Uterus (tissue), 2 donors: ENCODE data around the gene CEP85L.

Source experiments
- CTCF ChIP-seq, 4 experiments: fragments of 200-600 bp in 2 of 4; fragments of 450-650 bp in 2 of 4; sonication (generic) in 2 of 4; IDR thresholded peaks; one replicate each; pipeline ENCODE4 v1.5.1; 2016 to 2019; ENCODE audit warnings: antibody characterized with exemption in 4 of 4, mild to moderate bottlenecking in 2 of 4, moderate library complexity in 1 of 4
- POLR2A ChIP-seq, 2 donors: fragments of 450-650 bp; IDR thresholded peaks; one replicate each; pipeline ENCODE4 v1.6.1; 2016; ENCODE audit warnings: antibody characterized with exemption in 2 of 2, mild to moderate bottlenecking in 1 of 2, moderate library complexity in 1 of 2

GRCh38 chr6:118528129-118528528 lies 123.3 kb downstream of the CEP85L start:
- TF ChIP-seq CTCF (IDR thresholded peaks at IDR 0.05) (no peak), POLR2A (IDR thresholded peaks at IDR 0.05) (no peak)
